ENCODE measurements around the gene PRDM16. TPM values are rescaled to one million over a fixed set of nuclear protein-coding genes. Genes with fewer than 3 reads are reported as not detected.

Gene PRDM16
- total and polyA plus RNA-seq, 2 of the 8 experiments (the other 6 are each of a cell fraction or from before 2014, with no cell fraction given), result 0.39 to 0.43 TPM

DNA sequence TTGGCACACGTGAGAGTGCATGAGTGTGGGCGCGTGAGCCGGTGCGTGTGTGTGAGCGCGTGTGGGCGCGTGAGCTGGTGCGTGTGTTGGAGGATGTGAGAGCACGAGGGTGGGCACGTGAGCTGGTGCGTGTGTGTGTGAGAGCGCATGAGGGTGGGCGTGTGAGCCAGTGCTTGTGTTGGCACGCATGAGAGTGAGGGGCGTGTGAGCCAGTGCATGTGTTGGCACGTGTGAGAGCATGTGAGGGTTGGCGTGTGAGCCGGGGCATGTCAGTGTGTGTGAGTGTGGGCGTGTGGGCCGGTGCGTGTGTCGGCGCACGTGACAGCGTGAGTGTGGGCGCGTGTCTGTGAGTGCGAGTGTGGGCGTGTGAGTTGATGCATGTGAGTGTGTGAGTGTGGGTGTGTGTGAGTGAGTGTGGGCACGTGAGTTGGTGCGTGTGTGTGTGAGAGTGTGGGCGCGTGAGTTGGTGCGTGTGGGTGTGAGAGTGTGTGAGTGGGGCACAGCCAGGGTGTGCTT, 339.8 kb downstream of the PRDM16 start (continued):
- no peak for TF ChIP-seq SAP30 (IDR thresholded peaks at IDR 0.05; ENCODE audit: insufficient read depth, insufficient replicate concordance, low read length)
- no peak for TF ChIP-seq CREB1 (IDR thresholded peaks at IDR 0.05)
- no peak for TF ChIP-seq KDM4A (IDR thresholded peaks at IDR 0.05; ENCODE audit: low read depth, low read length, severe bottlenecking)
- no peak for TF ChIP-seq PHF8 (conservative IDR thresholded peaks at IDR 0.05; ENCODE audit: low read depth, low read length)
- no peak for TF ChIP-seq TAF1 (IDR thresholded peaks at IDR 0.05; ENCODE audit: low read depth, low read length)
- no peak for TF ChIP-seq KDM1A (IDR thresholded peaks at IDR 0.05; ENCODE audit: borderline replicate concordance, low read length)

All from H1 (cell line).